GM18873 (cell line): ENCODE measurements around the gene MTCH1.

Source experiments
- ATAC-seq: cut with Tn5 transposase; IDR thresholded peaks from one replicate; pipeline ENCODE4 v1.9.1; 2021; ENCODE audit warnings: mild to moderate bottlenecking, moderate library complexity, moderate number of reproducible peaks; ENCODE audit not compliant: unreplicated experiment, low FRiP score

MTCH1 gene

GRCh38 chr6:36930483-36930882, 55.5 kb downstream of the MTCH1 start:
- no peak for ATAC-seq

DNA sequence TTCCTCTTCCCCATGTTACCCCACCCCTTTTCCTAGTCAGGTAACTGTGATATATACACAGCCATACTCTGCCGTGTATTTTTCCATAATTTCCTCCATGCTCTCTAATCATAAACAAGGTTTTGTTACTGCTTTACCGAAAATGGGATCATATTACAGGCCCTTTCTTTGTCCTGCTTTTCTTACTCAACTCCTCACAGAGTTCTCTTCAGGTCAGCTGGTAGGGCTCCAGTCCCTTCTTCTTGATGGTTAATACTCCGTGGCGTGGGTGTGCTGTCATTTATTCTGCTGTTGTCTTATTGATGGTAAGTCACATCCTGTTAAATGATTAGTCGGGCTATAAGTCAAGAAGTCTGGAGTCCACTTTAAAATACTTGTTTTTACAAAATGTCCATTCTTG, 56.4 kb downstream of the MTCH1 start:
- ATAC-seq: no peak

- no peak for ATAC-seq
Measured at GRCh38 chr6:36929152-36929551, 56.8 kb downstream of the MTCH1 start.

DNA sequence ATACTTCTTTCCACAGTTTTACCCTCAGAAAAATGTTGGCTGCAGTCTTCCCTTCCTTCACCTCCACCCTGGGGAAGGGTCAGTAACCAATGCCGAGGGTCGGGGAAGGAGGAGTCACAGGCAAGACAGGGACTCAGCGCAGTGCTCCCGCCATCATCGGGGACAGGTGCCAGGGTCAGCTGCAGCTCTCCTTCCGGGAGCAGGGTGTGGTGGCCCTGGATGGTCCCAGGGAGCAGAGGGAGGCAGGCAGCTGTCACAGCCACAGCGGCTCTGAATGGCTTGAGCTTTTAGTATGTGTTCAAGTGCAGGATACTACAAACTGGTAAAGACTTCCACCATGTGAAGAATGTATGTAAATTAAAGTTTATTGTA, 57.5 kb downstream of the MTCH1 start:
- ATAC-seq: no peak

GRCh38 chr6:36927691-36928546, 58.1 kb downstream of the MTCH1 start:
- no peak for ATAC-seq

GRCh38 chr6:36926708-36927513, 59.1 kb downstream of the MTCH1 start:
- ATAC-seq: no peak

DNA sequence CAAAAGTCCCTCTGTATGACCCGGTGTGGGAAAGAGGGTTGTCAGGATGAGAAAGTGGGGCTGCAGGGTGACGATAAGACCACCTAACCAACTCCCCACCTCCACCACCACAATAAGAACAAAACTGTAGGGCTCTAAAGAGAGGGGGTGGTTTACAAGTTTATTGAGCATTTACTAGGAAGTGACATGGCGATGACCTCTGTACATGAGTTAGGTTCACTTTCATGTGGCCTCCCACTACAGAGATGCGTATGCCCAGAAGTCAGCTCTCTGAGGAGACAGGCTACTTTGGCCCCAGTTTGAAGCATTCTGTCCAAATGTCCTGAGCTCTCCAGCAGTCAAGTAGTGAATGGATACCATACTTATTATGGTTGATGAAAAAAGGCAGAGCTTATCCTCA, 60.2 kb downstream of the MTCH1 start:
- ATAC-seq: no peak

DNA sequence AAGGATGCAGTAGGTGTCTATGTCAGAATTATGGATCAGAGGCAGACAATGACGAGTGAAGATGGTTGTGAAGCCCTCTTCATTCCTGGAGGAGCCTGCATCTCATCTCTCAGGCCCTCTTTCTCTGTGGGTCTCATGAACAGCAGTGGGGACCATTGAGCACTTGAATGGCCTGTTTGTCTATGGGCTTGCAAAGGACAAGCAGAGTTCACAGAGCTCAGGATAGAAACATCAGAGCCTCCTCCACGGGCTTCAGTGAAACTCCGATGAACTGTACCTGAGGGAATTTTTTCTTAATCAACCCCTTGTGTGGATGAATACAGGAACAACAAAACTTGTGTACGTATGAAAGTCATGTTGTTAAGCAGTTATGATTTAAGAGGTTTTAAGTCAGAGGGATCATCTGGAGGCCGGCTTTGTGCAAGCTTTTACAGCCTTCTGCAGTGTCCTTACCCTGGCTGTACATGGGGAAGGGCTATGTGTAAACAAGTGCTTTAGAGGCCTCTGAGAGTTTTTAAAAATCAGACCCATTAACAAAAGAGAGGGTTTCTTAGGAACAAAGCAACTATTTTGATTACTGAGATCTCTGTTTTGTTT, 61.1 kb downstream of the MTCH1 start:
- no peak for ATAC-seq

DNA sequence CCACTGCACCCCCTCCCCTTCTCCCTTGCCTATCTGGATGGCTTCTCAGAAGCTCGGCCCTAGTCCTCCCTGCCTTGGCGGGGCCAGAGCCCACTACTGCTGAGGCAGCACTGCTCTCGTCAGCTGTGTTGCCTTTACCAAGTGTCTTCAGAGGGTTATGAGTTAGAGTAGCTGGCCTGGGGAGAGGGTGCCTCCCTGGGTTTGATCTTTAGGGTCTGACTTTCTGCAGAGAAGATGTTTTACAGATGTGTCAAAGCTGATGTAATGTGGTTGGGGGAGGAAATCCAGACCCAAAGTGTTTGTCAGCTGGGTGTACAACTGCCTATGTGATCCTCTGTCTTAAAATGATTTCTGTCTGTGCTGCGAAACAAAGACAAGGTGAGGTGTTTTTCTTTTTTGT, 61.9 kb downstream of the MTCH1 start:
- no peak for ATAC-seq

GRCh38 chr6:36920546-36920945, 65.5 kb downstream of the MTCH1 start:
- no peak for ATAC-seq

- ATAC-seq: no peak
Measured at GRCh38 chr6:36920049-36920448, 65.9 kb downstream of the MTCH1 start.
